ENCODE data around the gene HLF. TPM values are rescaled to one million over a fixed set of nuclear protein-coding genes. Genes with fewer than 3 reads are reported as not detected.

The HLF gene
- total RNA-seq, 1 experiment from 2014 or later: 1.5 TPM

DNA sequence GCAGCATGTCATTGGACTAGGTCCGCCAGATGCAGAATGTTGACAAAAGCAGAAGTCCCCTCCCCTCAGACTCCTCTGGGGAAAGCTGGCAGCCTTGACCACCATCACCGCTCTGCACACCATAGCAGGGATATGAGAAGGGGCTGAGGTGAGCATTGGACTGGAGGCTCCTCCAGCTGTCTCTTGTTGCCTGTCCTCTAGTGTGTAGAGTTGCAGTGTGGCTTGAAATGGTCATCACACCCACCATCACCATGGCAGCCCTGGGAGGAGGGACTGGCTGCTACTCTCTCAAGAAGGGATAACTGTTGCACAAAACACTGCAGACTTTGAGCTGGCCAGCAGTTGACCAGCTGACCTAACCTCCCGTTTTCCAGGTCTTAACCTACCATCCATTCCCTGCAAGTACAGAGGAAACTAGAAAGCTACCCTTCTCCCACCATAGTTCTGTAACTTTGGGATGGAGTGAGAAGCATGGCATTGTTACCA, 38.3 kb downstream of the HLF start:
- Histone ChIP-seq H3K9me3 (ENCODE audit: control insufficient read depth in 1 of 2, insufficient read depth in 1 of 2, low read depth in 1 of 2, low read length in 2 of 2) (no peaks in the 10 kb centered on the region), H3K4me3 (replicated peaks in 1 of 2; ENCODE audit: low read depth in 1 of 2, low read length in 2 of 2) (no peak overlapping the region), H3K9ac (ENCODE audit: low read length) (no peak overlapping the region), H3K4me1 (ENCODE audit: control insufficient read depth in 1 of 2, insufficient read depth in 2 of 2, low read length in 2 of 2) (no peaks in the 10 kb centered on the region), H3K27me3 (ENCODE audit: insufficient read depth, low read length) (no peaks in the 10 kb centered on the region), H3K79me2 (ENCODE audit: insufficient read depth, low read length) (no peaks in the 10 kb centered on the region), H3K4me2 (ENCODE audit: low read length) (no peak overlapping the region), H3K27ac (ENCODE audit: low read depth, low read length) (no peak overlapping the region), H4K20me1 (ENCODE audit: insufficient read depth) (no peaks in the 10 kb centered on the region), H2AFZ (ENCODE audit: low read depth, low read length, poor library complexity, severe bottlenecking) (no peak overlapping the region), H3K9me2 (ENCODE audit: insufficient read depth) (no peaks in the 10 kb centered on the region), H3K36me3 (ENCODE audit: control insufficient read depth in 1 of 2, insufficient read depth in 2 of 2, low read length in 2 of 2) (no peaks in the 10 kb centered on the region)
- CTCF ChIA-PET: interaction anchor here (0.7 kb wide), 1 partner anchor 211 kb away, joined by 5 read pairs; no protein-coding TSS in a partner anchor
- TF ChIP-seq EGR1 (IDR thresholded peaks at IDR 0.05; ENCODE audit: low read depth) (no peak), RAD21 (IDR thresholded peaks at IDR 0.05; ENCODE audit: low read depth) (no peak), FOSL1 (IDR thresholded peaks at IDR 0.05; ENCODE audit: low read depth) (no peak), SRF (IDR thresholded peaks at IDR 0.05; ENCODE audit: low read depth) (no peak), CEBPB (IDR thresholded peaks at IDR 0.05; ENCODE audit: low read depth) (no peak), ELF1 (IDR thresholded peaks at IDR 0.05; ENCODE audit: borderline replicate concordance, low read depth) (no peak), TCF7L2 (IDR thresholded peaks at IDR 0.05; ENCODE audit: borderline replicate concordance, extremely low read depth, insufficient read depth, insufficient read length) (no peak), ZNF274 (IDR thresholded peaks at IDR 0.05; ENCODE audit: low read depth, low read length) (no peak), YY1 (IDR thresholded peaks at IDR 0.05; ENCODE audit: extremely low read depth, insufficient replicate concordance, low read depth, low read length) (no peak), POLR2A (IDR thresholded peaks at IDR 0.05; ENCODE audit: borderline replicate concordance, extremely low read depth, insufficient read depth, insufficient read length) (no peak), EZH2phosphoT487 (IDR thresholded peaks at IDR 0.05; ENCODE audit: borderline replicate concordance) (no peak)
- TF ChIP-seq, protein P1, sequence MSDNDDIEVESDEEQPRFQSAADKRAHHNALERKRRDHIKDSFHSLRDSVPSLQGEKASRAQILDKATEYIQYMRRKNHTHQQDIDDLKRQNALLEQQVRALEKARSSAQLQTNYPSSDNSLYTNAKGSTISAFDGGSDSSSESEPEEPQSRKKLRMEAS (IDR thresholded peaks at IDR 0.05): no peak
- TF ChIP-seq, protein P2, sequence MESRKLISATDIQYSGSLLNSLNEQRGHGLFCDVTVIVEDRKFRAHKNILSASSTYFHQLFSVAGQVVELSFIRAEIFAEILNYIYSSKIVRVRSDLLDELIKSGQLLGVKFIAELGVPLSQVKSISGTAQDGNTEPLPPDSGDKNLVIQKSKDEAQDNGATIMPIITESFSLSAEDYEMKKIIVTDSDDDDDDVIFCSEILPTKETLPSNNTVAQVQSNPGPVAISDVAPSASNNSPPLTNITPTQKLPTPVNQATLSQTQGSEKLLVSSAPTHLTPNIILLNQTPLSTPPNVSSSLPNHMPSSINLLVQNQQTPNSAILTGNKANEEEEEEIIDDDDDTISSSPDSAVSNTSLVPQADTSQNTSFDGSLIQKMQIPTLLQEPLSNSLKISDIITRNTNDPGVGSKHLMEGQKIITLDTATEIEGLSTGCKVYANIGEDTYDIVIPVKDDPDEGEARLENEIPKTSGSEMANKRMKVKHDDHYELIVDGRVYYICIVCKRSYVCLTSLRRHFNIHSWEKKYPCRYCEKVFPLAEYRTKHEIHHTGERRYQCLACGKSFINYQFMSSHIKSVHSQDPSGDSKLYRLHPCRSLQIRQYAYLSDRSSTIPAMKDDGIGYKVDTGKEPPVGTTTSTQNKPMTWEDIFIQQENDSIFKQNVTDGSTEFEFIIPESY (IDR thresholded peaks at IDR 0.05; ENCODE audit: extremely low read depth, insufficient replicate concordance, low read length): no peak
- POLR2A ChIA-PET: no interaction called here
- no TSS peak for BruUV-seq (replicated peaks)
- intact Hi-C loops (cut with micrococcal nuclease): no loop called here
- RAD21 ChIA-PET (ENCODE audit: low non-redundant PET in 1 of 2, low total read pairs in 2 of 2, uncharacterized antibody in 2 of 2, unreplicated experiment in 2 of 2): no interaction called here
- no peak for ATAC-seq
- DNase-seq (ENCODE audit: low read depth, low spot score): no peak

Measured in HCT116 (cell line).